MCF 10A (cell line): ENCODE measurements around the gene ETV3. TPM values are rescaled to one million over a fixed set of nuclear protein-coding genes. Genes with fewer than 3 reads are reported as not detected.

ENCODE experiments used
- BruUV-seq: library from RNA; stranded (reverse); fragments of 400-500 nt; replicated peaks from 2 replicates; lab custom pipeline; 2021; lab: Mats Ljungman, UMichigan
- CTCF ChIA-PET: fragments of 300-600 bp; sonication (Branson Sonifier 250); formaldehyde crosslinking; extraction: SDS; loops from one replicate; lab custom pipeline; 2021; ENCODE audit warnings: antibody characterized with exemption, inconsistent platforms; lab: Yijun Ruan, JAX
- POLR2A ChIA-PET: fragments of 300-600, 350-650 bp; sonication (Branson Sonifier 250); formaldehyde crosslinking; extraction: SDS; loops from one replicate; lab custom pipeline; 2020; ENCODE audit warnings: antibody characterized with exemption, inconsistent platforms; lab: Yijun Ruan, JAX
- DNase-seq: peaks from one replicate; pipeline ENCODE4 v3.0.0-alpha.2; 2018; ENCODE audit not compliant: unreplicated experiment
- H3K27ac Mint-ChIP-seq: one replicate; pipeline ENCODE4 v1.8.0; 2022; ENCODE audit warnings: mild to moderate bottlenecking, low read depth, mixed read lengths; ENCODE audit not compliant: unreplicated experiment
- H3K27me3 Mint-ChIP-seq: one replicate; pipeline ENCODE4 v1.8.0; 2022; ENCODE audit warnings: mixed read lengths; ENCODE audit not compliant: insufficient read depth, unreplicated experiment
- H3K36me3 Mint-ChIP-seq: one replicate; pipeline ENCODE4 v1.8.0; 2022; ENCODE audit warnings: mild to moderate bottlenecking, moderate library complexity, mixed read lengths; ENCODE audit not compliant: insufficient read depth, unreplicated experiment
- H3K4me1 Mint-ChIP-seq: one replicate; pipeline ENCODE4 v1.8.0; 2022; ENCODE audit warnings: mixed read lengths; ENCODE audit not compliant: insufficient read depth, unreplicated experiment
- H3K4me3 Mint-ChIP-seq: one replicate; pipeline ENCODE4 v1.8.0; 2022; ENCODE audit warnings: mild to moderate bottlenecking, moderate library complexity, mixed read lengths; ENCODE audit not compliant: unreplicated experiment
- H3K9me3 Mint-ChIP-seq: one replicate; pipeline ENCODE4 v1.8.0; 2022; ENCODE audit warnings: mixed read lengths; ENCODE audit not compliant: unreplicated experiment
- CTCF ChIP-seq: fragments of 200-600 bp; IDR thresholded peaks from one replicate; pipeline ENCODE4 v1.8.0; 2022; ENCODE audit warnings: antibody characterized with exemption, mild to moderate bottlenecking; ENCODE audit not compliant: unreplicated experiment
- intact Hi-C: fragments of 100-400 bp; cut with micrococcal nuclease; formaldehyde crosslinking; loops from 2 replicates; pipeline ENCODE4 v1.14.1; 2022
- total RNA-seq: library from RNA; stranded (reverse); gene quantifications from 2 replicates; pipeline ENCODE4 v1.2.3, GENCODE V29; 2022

Gene ETV3
- total RNA-seq, 1 experiment from 2014 or later: 28.6 TPM

GRCh38 chr1:157089789-157090188 is 48.4 kb downstream of the ETV3 start:
- intact Hi-C loops: loop anchor here (1.0 to 5.0 kb wide), 3 partner anchors 48 to 403 kb away; partner anchors contain the start of gene ETV3
- peaks cover 17% of the 10 kb centered on the region for H3K4me1 Mint-ChIP-seq
- no peak overlapping the region for H3K4me3 Mint-ChIP-seq
- ChIA-PET POLR2A (interaction anchor here (0.6 to 5.2 kb wide), 7 partner anchors 13 to 95 kb away, joined by 3 to 45 read pairs (median 5); partner anchors contain the start of gene ETV3), CTCF (interaction anchor here (0.5 to 12.4 kb wide), 44 partner anchors 9 to 601 kb away, joined by 3 to 805 read pairs (median 6); partner anchors contain the start of genes ETV3 and ETV3L)
- no peak for DNase-seq
- H3K27ac Mint-ChIP-seq: no peak overlapping the region
- H3K36me3 Mint-ChIP-seq: peaks cover 6% of the 10 kb centered on the region
- BruUV-seq: no TSS peak
- no peaks in the 10 kb centered on the region for H3K27me3 Mint-ChIP-seq
- TF ChIP-seq CTCF: no peak
- H3K9me3 Mint-ChIP-seq: no peaks in the 10 kb centered on the region

- H3K9me3 Mint-ChIP-seq: no peaks in the 10 kb centered on the region
- H3K4me1 Mint-ChIP-seq: peaks cover 17% of the 10 kb centered on the region
- intact Hi-C loops: no loop called here
- no TSS peak for BruUV-seq
- CTCF ChIA-PET: interaction anchor here (0.6 to 12.4 kb wide), 21 partner anchors 8 to 587 kb away, joined by 3 to 805 read pairs (median 13); partner anchors contain the start of genes ETV3 and ETV3L
- TF ChIP-seq CTCF: no peak
- peaks cover 4% of the 10 kb centered on the region for H3K27me3 Mint-ChIP-seq
- POLR2A ChIA-PET: interaction anchor here (0.7 to 5.2 kb wide), 5 partner anchors 42 to 132 kb away, joined by 3 to 45 read pairs (median 11); partner anchors contain the start of gene ETV3
- peak; percentile 49 for DNase-seq
- no peak overlapping the region for H3K4me3 Mint-ChIP-seq
- peaks cover 6% of the 10 kb centered on the region for H3K36me3 Mint-ChIP-seq
- no peak overlapping the region for H3K27ac Mint-ChIP-seq
Measured at GRCh38 chr1:157088607-157089006, 49.6 kb downstream of the ETV3 start.

GRCh38 chr1:157087030-157087429 is 51.2 kb downstream of the ETV3 start:
- no peak for DNase-seq
- no TSS peak for BruUV-seq
- ChIA-PET POLR2A (interaction anchor here (5.2 kb wide), 1 partner anchor 49 kb away, joined by 45 read pairs; the partner anchor contains the start of gene ETV3), CTCF (interaction anchor here (0.6 to 12.4 kb wide), 16 partner anchors 13 to 970 kb away, joined by 3 to 805 read pairs (median 6); partner anchors contain the start of genes ETV3 and ETV3L)
- Mint-ChIP-seq H3K4me1 (peaks cover 17% of the 10 kb centered on the region), H3K27ac (no peak overlapping the region), H3K4me3 (no peak overlapping the region), H3K36me3 (peaks cover 6% of the 10 kb centered on the region), H3K9me3 (no peaks in the 10 kb centered on the region), H3K27me3 (peaks cover 20% of the 10 kb centered on the region)
- no peak for TF ChIP-seq CTCF
- intact Hi-C loops: no loop called here

- no peaks in the 10 kb centered on the region for H3K9me3 Mint-ChIP-seq
- peaks cover 6% of the 10 kb centered on the region for H3K36me3 Mint-ChIP-seq
- peaks cover 23% of the 10 kb centered on the region for H3K27me3 Mint-ChIP-seq
- peak; percentile 29 for DNase-seq
- intact Hi-C loops: no loop called here
- H3K4me1 Mint-ChIP-seq: peaks cover 17% of the 10 kb centered on the region
- ChIA-PET CTCF (interaction anchor here (0.6 to 12.4 kb wide), 10 partner anchors 12 to 420 kb away, joined by 3 to 805 read pairs (median 12); partner anchors contain the start of genes ETV3 and ETV3L), POLR2A (no interaction called here)
- BruUV-seq: no TSS peak
- no peak for TF ChIP-seq CTCF
- no peak overlapping the region for H3K4me3 Mint-ChIP-seq
- H3K27ac Mint-ChIP-seq: no peak overlapping the region
Measured at GRCh38 chr1:157086299-157086698, 51.9 kb downstream of the ETV3 start.
